NB4 (cell line): ENCODE measurements around the gene NTN4.

Experiments used
- POLR2A ChIP-seq: IDR thresholded peaks from 2 replicates; pipeline ENCODE4 v1.6.1; 2011; ENCODE audit warnings: mild to moderate bottlenecking; ENCODE audit not compliant: insufficient read length; ENCODE audit errors: extremely low read depth
- TF ChIP-seq, protein P1 (sequence below): IDR thresholded peaks from one replicate; pipeline ENCODE4 v1.5.1; 2012; ENCODE audit warnings: low read depth, low read length

DNA sequence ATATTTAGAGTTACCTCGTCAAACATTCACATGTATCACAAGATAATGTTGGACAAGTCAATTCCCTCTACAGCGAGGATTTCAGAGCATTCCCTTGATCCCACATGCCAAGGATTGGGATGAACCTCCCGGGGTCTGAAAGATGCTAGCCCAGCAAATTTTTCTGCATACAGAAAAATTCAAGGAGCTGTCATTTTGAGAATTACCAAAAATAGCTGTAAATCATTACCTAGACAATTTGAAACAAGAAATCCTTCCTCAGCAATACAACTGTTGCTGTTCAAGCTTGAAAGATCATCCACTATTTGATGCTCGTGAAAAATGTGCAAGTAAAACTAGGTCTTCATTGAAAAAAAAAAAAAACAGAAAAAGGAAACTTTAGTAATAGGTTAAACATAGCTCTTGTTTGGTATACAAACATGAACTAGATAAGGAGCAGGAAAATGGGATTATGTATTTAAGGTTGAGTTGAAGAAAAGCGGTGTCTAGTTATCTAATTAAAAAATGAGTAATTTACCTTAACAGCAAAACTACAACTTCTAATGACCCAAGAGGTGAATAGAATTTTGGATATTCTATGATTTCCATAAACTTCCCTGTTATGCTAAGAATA is 73.1 kb downstream of the NTN4 start:
- TF ChIP-seq, protein P1, sequence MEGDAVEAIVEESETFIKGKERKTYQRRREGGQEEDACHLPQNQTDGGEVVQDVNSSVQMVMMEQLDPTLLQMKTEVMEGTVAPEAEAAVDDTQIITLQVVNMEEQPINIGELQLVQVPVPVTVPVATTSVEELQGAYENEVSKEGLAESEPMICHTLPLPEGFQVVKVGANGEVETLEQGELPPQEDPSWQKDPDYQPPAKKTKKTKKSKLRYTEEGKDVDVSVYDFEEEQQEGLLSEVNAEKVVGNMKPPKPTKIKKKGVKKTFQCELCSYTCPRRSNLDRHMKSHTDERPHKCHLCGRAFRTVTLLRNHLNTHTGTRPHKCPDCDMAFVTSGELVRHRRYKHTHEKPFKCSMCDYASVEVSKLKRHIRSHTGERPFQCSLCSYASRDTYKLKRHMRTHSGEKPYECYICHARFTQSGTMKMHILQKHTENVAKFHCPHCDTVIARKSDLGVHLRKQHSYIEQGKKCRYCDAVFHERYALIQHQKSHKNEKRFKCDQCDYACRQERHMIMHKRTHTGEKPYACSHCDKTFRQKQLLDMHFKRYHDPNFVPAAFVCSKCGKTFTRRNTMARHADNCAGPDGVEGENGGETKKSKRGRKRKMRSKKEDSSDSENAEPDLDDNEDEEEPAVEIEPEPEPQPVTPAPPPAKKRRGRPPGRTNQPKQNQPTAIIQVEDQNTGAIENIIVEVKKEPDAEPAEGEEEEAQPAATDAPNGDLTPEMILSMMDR: no peak
- no peak for TF ChIP-seq POLR2A
